Cardiac fibroblast (primary cell): Measurements from ENCODE around the gene CD2.

Experiments used
- DNase-seq, 2 donors: peaks; one replicate each; pipeline versions ENCODE4 v3.0.0 to v3.0.0-alpha.2; 2010; ENCODE audit warnings: low read depth in 2 of 2
- H3K4me3 ChIP-seq, 2 donors: replicated peaks in 1 of 2; 1 replicate in 1 of 2; 2 replicates in 1 of 2; pipeline ENCODE4 v1.5.1; 2011; ENCODE audit warnings: low read depth in 2 of 2, low read length in 2 of 2, mild to moderate bottlenecking in 2 of 2, moderate library complexity in 1 of 2
- CTCF ChIP-seq: IDR thresholded peaks from one replicate; pipeline ENCODE4 v1.5.1; 2011; ENCODE audit warnings: low read depth, mild to moderate bottlenecking, low read length, inconsistent platforms

Gene CD2

GRCh38 chr1:116794371-116794770 is 40.1 kb downstream of the CD2 start:
- no peak for DNase-seq
- no peak for TF ChIP-seq CTCF
- no peak overlapping the region for H3K4me3 ChIP-seq

GRCh38 chr1:116794804-116795481 is 40.7 kb downstream of the CD2 start:
- no peak for DNase-seq
- H3K4me3 ChIP-seq: no peak overlapping the region
- TF ChIP-seq CTCF: no peak

- no peak for DNase-seq
- no peak for TF ChIP-seq CTCF
- no peak overlapping the region for H3K4me3 ChIP-seq
These were observed 41.2 kb downstream of the CD2 start for GRCh38 chr1:116795482-116795829.

- H3K4me3 ChIP-seq: no peak overlapping the region
- DNase-seq: no peak
- no peak for TF ChIP-seq CTCF
These were observed 50.5 kb downstream of the CD2 start for GRCh38 chr1:116804736-116805135.

GRCh38 chr1:116805398-116805797 is 51.2 kb downstream of the CD2 start:
- H3K4me3 ChIP-seq: no peak overlapping the region
- DNase-seq: no peak
- no peak for TF ChIP-seq CTCF

- no peak for DNase-seq
- no peak for TF ChIP-seq CTCF
- no peak overlapping the region for H3K4me3 ChIP-seq
These were observed 52.0 kb downstream of the CD2 start for GRCh38 chr1:116806245-116806644.

- DNase-seq: no peak
- H3K4me3 ChIP-seq: no peak overlapping the region
- no peak for TF ChIP-seq CTCF
These were observed 52.4 kb downstream of the CD2 start for GRCh38 chr1:116806671-116807070.
